NCI-H146 treated with DMSO at 0.1 percent for 48 hours (cell line): ENCODE measurements around the gene KCTD6.

Source experiments
- DNase-seq: peaks from one replicate; lab custom pipeline; 2025; ENCODE audit not compliant: unreplicated experiment; lab: John Stamatoyannopoulos, UW

The KCTD6 gene

DNA sequence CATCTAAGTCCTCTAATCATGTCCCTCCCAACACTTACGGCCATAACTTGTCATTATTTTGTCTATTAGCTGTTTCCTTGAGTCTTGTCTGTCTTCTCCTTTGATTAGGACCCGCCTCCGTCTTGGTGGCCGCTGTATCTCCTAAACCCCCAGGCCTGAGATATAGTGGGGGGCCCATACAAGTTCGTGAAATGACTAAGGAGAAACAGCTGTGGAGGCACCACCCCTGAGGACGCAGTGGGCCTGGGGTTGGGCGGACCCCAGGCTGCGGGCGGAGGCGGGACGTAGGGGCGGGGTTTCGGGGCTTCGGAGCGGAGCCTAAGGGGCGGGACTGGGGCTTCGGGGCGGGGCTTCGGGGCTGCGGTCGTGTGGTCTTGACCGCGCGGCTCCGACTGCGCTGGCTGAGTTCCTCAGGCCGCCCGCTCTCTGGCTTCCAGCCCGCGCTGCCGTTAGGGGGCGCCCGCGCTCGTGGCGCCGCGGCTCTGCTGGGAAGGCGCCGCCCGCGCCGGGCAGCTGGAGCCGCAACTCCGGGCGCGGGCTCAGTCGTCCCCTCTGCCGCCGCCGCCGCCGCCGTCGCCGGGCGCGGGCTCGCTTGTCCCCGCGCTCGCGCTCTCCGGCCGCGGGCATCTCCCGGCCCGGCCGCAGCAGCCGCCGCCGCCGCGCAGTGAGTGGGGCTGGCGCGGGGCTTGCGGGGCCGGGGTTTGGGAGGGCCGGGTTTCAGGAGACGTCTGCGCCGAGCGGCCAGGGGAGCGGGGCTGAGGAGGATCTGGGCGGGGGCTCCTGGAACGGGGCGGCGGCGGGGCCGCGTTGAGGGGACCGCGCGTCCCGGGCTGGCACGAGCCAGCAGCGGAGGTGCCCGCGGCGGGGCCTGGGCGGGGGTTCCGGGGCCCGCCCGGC is at the start of gene KCTD6:
Gene KCTD6, plus strand, starts transcription at position 591 of the 897 bp plus-strand sequence. CDS start 6,660 bp downstream, outside the sequence.
- DNase-seq, result peak; percentile 53

- peak; percentile 89 for DNase-seq
These were observed 39.7 kb upstream of the KCTD6 start for GRCh38 chr3:58452176-58452575.

GRCh38 chr3:58459160-58459559 is 32.7 kb upstream of the KCTD6 start:
- no peak for DNase-seq

DNA sequence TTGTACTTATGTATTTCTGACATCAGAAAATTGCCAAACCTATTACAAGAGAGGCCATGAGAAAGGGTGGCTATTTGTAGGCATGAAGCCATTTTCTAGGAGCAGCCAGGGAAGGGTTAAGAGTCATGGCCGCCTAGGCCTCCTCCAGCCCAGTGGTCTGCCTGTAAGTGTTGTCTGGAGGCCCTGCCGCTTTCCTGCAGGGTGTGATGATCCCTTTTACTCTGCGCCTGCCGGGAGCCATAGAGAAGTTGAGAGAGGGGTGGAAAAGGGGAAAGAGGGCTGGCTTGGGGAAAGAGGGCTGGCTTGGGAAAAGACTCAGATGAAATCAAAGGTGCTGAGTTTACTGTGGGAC is 29.1 kb upstream of the KCTD6 start:
- no peak for DNase-seq

- peak; percentile 36 for DNase-seq
These were observed 28.5 kb upstream of the KCTD6 start for GRCh38 chr3:58463181-58463941.

GRCh38 chr3:58463942-58464271 is 28.0 kb upstream of the KCTD6 start:
- no peak for DNase-seq

DNA sequence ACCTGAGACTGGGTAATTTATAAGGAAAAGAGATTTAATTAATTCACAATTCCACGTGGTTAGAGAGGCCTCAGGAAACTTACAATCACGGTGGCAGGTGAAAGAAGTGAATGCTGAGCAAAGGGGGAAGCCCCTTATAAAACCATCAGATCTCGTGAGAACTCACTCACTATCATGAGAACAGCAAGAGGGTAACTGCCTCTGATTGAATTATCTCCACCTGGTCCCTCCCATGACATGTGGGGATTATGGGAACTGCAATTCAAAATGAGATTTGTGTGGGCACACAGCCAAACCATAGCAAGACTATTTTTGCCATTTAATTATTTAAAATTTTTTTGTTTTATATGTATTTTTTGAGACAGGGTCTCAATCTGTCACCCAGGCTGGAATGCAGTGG is 27.0 kb upstream of the KCTD6 start:
- DNase-seq, result no peak

DNA sequence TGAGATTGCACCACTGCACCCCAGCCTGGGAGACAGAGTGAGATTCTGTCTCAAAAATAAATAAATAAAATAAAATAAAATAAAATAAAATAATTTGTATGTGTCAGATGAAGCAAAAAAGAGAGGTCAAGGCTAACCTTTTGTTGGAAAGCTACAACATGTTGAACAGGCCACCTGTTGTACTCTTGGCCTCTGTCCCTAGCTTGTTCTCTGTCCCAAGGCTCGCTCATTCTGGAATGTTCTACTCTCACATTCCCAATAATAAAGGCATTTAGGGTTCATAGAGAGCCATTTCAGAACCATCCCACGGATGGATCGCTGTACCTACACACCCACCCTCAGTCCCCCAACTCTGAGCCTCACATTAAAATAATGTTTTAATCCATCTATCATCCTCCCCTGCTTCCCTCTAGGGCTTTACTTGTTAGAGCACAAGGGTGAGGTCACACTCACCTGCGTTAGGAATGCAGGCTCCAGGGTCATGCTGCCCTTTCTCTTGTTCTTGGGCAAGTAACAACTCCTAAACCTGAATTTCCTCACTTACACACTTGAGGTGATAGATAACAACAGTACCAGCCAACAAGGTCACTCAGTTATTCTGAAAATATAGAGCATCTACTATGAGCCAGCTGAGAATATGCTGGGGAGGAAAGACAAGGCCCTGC is 24.9 kb upstream of the KCTD6 start:
- no peak for DNase-seq

DNA sequence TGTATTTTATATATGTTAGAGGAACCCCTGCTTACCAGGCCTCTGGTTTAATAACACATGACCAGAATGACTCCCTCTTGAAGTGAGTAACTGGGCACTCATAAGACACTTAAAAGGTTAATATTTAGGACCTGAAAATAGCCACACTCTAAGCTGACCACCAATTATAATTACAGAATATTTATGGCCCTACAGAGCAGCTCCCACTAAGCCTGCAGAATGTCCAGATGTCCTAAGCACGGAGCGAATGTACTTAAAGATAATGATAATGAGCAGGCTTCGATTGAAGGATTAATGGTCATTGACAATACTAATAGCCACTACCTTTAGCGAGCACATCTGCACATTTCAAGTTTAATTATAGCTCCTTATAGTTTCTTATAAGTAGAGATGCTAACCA is 22.8 kb upstream of the KCTD6 start:
- DNase-seq, result no peak

- DNase-seq, result no peak
These were observed 21.4 kb upstream of the KCTD6 start for GRCh38 chr3:58470363-58471024.

- peak; percentile 89 for DNase-seq
These were observed 20.6 kb upstream of the KCTD6 start for GRCh38 chr3:58471025-58471887.

DNA sequence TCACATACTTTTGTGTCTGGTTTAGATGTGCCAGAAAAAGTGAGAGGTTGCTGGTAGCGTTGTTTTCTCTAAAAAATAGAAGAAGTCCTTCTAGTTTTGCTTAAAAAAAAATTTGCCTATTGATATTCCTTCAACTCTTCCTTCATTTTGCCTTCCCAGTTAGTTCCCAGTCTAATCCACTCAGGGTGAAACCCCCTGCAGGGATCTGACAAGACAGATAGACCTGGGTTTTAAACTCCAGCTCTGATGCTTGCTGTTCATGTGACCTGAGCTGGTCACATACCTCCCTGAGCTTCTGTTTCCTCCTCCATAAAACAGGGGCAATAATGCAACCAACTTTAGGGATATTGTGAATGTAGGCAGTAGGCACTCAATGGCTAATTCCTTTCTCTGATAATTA is 18.6 kb upstream of the KCTD6 start:
- no peak for DNase-seq

GRCh38 chr3:58474348-58474911 is 17.5 kb upstream of the KCTD6 start:
- DNase-seq, result no peak

DNA sequence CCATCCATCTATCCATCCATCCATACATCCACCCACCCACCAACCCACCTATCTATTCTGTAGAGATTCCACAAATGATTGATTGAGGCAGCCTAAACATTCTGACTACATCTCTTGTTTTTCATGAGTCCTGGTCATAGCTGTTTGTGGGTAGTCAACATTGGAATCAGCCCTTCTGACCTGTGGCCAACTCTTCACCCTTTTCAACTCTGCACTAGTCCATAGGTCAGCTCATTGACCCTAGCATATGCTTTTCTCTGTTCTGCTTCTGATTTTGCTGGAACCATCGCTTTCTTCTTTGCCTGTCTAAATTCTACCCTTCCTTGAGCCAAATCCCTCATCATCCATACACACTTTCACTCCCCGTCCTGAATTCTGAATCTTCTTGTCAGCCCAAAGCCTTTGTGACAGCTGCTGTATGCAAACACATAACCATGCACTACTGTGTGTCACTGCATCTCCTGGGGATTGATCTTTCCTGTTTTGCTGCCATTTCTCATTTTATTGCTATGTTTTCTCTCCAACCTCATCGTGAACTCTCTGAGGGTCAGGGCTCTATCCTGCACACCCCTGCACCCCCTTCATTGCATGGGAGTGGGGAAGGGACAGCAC is 16.8 kb upstream of the KCTD6 start:
- no peak for DNase-seq

- DNase-seq, result no peak
These were observed 13.1 kb upstream of the KCTD6 start for GRCh38 chr3:58478781-58479180.

DNA sequence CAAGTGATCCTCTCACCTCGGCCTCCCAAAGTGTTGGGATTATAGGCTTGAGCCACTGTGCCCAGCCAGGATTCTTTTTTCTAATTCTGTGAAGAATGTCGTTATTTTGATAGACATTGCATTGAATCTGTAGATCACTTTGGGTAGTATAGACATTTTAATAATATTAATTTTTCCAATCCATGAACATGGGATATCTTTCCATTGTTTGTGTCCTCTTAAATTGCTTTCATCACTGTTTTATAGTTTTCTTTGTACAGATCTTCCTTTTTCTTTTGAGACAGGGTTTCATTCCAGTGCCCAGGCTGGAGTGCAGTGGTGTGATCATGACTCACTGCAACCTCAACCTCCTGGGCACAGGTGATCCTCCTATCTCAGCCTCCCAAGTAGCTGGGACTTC is 11.6 kb upstream of the KCTD6 start:
- no peak for DNase-seq

DNA sequence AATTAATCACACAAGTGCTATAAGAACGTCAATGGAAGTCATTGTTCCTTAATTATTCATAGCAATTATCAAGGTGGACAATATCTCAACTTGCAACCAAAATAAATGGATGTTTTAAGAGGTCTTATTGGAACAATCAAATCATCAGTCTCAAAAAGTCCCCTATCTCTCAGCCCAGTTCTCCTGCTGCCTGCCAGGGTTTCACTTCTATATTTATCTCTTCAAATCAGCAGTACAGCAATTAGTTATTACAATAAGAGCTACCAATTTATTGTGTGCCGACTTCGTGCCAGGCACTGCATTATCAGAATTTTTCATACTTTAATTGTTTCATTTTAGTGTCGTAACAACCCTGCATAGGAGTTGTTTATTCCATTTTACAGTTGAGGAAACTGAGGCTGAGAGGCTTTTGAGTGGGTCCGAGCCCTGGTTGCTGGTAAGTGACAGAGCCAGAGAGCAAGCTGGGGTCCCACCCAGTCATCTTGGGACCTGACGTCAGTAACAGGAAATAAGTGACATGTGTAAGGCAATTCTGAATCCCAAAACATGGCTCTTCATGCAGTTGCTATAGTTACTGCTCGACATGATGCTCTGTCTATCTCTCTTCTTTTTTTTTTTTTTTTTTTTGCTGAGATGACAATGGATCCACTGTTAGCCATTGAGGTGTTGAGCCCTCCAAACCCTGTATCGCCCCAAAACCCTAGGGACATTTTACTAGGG is 8.8 kb upstream of the KCTD6 start:
- no peak for DNase-seq

GRCh38 chr3:58484045-58484721 is 7.7 kb upstream of the KCTD6 start:
- no peak for DNase-seq

GRCh38 chr3:58484722-58485069 is 7.2 kb upstream of the KCTD6 start:
- no peak for DNase-seq
